ENCODE results near the gene AIFM2.

- no peak for TF ChIP-seq GABPA (IDR thresholded peaks at IDR 0.05 in 1 of 2, conservative IDR thresholded peaks at IDR 0.05 in 1 of 2)
- no peak for TF ChIP-seq CTCF (IDR thresholded peaks at IDR 0.05; ENCODE audit: low read depth, low read length, missing input control)
- no peak for TF ChIP-seq JUND (IDR thresholded peaks at IDR 0.05)
- no peak for TF ChIP-seq EGR1 (IDR thresholded peaks at IDR 0.05; ENCODE audit: low read depth in 2 of 2)
- TF ChIP-seq YY1 (IDR thresholded peaks at IDR 0.05), result no peak
- no peak for TF ChIP-seq FOXA2 (IDR thresholded peaks at IDR 0.05)
- no peak for TF ChIP-seq NR2F2 (IDR thresholded peaks at IDR 0.05)
- TF ChIP-seq RAD21 (IDR thresholded peaks at IDR 0.05), result no peak
- TF ChIP-seq, protein P1, sequence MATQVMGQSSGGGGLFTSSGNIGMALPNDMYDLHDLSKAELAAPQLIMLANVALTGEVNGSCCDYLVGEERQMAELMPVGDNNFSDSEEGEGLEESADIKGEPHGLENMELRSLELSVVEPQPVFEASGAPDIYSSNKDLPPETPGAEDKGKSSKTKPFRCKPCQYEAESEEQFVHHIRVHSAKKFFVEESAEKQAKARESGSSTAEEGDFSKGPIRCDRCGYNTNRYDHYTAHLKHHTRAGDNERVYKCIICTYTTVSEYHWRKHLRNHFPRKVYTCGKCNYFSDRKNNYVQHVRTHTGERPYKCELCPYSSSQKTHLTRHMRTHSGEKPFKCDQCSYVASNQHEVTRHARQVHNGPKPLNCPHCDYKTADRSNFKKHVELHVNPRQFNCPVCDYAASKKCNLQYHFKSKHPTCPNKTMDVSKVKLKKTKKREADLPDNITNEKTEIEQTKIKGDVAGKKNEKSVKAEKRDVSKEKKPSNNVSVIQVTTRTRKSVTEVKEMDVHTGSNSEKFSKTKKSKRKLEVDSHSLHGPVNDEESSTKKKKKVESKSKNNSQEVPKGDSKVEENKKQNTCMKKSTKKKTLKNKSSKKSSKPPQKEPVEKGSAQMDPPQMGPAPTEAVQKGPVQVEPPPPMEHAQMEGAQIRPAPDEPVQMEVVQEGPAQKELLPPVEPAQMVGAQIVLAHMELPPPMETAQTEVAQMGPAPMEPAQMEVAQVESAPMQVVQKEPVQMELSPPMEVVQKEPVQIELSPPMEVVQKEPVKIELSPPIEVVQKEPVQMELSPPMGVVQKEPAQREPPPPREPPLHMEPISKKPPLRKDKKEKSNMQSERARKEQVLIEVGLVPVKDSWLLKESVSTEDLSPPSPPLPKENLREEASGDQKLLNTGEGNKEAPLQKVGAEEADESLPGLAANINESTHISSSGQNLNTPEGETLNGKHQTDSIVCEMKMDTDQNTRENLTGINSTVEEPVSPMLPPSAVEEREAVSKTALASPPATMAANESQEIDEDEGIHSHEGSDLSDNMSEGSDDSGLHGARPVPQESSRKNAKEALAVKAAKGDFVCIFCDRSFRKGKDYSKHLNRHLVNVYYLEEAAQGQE (IDR thresholded peaks at IDR 0.05), result no peak
- TF ChIP-seq, protein P2, sequence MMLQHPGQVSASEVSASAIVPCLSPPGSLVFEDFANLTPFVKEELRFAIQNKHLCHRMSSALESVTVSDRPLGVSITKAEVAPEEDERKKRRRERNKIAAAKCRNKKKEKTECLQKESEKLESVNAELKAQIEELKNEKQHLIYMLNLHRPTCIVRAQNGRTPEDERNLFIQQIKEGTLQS (IDR thresholded peaks at IDR 0.05), result no peak
- TF ChIP-seq, protein P3, sequence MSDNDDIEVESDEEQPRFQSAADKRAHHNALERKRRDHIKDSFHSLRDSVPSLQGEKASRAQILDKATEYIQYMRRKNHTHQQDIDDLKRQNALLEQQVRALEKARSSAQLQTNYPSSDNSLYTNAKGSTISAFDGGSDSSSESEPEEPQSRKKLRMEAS (IDR thresholded peaks at IDR 0.05), result no peak
- TF ChIP-seq RXRA (IDR thresholded peaks at IDR 0.05), result no peak
Measured at GRCh38 chr10:70112071-70112470, 20.6 kb downstream of the AIFM2 start.

Data from liver (tissue), 3 donors.